Activated naive CD4-positive, alpha-beta T cell treated with anti-CD3 and anti-CD28 coated beads for 36 hours (primary cell): ENCODE data around the gene URB1. TPM values are rescaled to one million over a fixed set of nuclear protein-coding genes. Genes with fewer than 3 reads are reported as not detected.

Source experiments
- CTCF ChIA-PET: fragments of 350-600 bp; sonication (Branson Sonifier 250); formaldehyde crosslinking; loops from one replicate; lab custom pipeline; 2021; ENCODE audit warnings: antibody characterized with exemption; lab: Charles Lee
- DNase-seq: peaks from one replicate; pipeline ENCODE4 v3.0.0-alpha.2; 2020
- H3K27ac Mint-ChIP-seq: one replicate; pipeline ENCODE4 v1.8.0; 2021; ENCODE audit warnings: mild to moderate bottlenecking, mixed read lengths
- H3K27me3 Mint-ChIP-seq: one replicate; pipeline ENCODE4 v1.8.0; 2021; ENCODE audit warnings: low read depth, mixed read lengths
- H3K36me3 Mint-ChIP-seq: one replicate; pipeline ENCODE4 v1.8.0; 2021; ENCODE audit warnings: low read depth, mixed read lengths
- H3K4me1 Mint-ChIP-seq: one replicate; pipeline ENCODE4 v1.8.0; 2021; ENCODE audit warnings: low read depth, mixed read lengths
- H3K4me3 Mint-ChIP-seq: one replicate; pipeline ENCODE4 v1.8.0; 2021; ENCODE audit warnings: mild to moderate bottlenecking, moderate library complexity, mixed read lengths
- H3K9me3 Mint-ChIP-seq: one replicate; pipeline ENCODE4 v1.8.0; 2021; ENCODE audit warnings: mixed read lengths
- intact Hi-C: fragments of 100-400 bp; cut with micrococcal nuclease; formaldehyde crosslinking; loops from one replicate; pipeline ENCODE4 v1.15.1; 2023
- total RNA-seq, 2 experiments: library from RNA; stranded (reverse); gene quantifications; one replicate each; pipeline ENCODE4 v1.2.3, GENCODE V29; 2021

The URB1 gene
- total RNA-seq, 2 experiments from 2014 or later: 20.8 to 21.4 TPM

GRCh38 chr21:32306021-32306780 is 86.6 kb downstream of the URB1 start:
- Mint-ChIP-seq H3K27ac (no peak overlapping the region), H3K27me3 (no peaks in the 10 kb centered on the region), H3K4me1 (peaks cover 4% of the 10 kb centered on the region), H3K36me3 (peaks cover 17% of the 10 kb centered on the region), H3K9me3 (no peaks in the 10 kb centered on the region), H3K4me3 (no peak overlapping the region)
- intact Hi-C loops: no loop called here
- DNase-seq: no peak
- CTCF ChIA-PET: no interaction called here

- Mint-ChIP-seq H3K9me3 (no peaks in the 10 kb centered on the region), H3K4me3 (no peak overlapping the region), H3K4me1 (no peaks in the 10 kb centered on the region), H3K36me3 (peaks cover 20% of the 10 kb centered on the region), H3K27me3 (no peaks in the 10 kb centered on the region), H3K27ac (no peak overlapping the region)
- CTCF ChIA-PET: interaction anchor here (0.8 kb wide), 1 partner anchor 863 kb away, joined by 3 read pairs; no protein-coding TSS in a partner anchor
- no peak for DNase-seq
- intact Hi-C loops: no loop called here
Observed at GRCh38 chr21:32304998-32305397, 87.8 kb downstream of the URB1 start.

GRCh38 chr21:32303385-32303784 is 89.4 kb downstream of the URB1 start:
- H3K27ac Mint-ChIP-seq: no peak overlapping the region

GRCh38 chr21:32302560-32302959 is 90.3 kb downstream of the URB1 start:
- Mint-ChIP-seq H3K9me3 (no peaks in the 10 kb centered on the region), H3K4me3 (no peak overlapping the region), H3K27me3 (no peaks in the 10 kb centered on the region), H3K27ac (no peak overlapping the region), H3K36me3 (peaks cover 19% of the 10 kb centered on the region), H3K4me1 (no peaks in the 10 kb centered on the region)
- CTCF ChIA-PET: no interaction called here
- intact Hi-C loops: no loop called here
- no peak for DNase-seq

More at GRCh38 chr21:32303385-32303784, 89.4 kb downstream of the URB1 start:
- H3K9me3 Mint-ChIP-seq: no peaks in the 10 kb centered on the region
- no peak overlapping the region for H3K4me3 Mint-ChIP-seq
- CTCF ChIA-PET: no interaction called here
- DNase-seq: no peak
- peaks cover 19% of the 10 kb centered on the region for H3K36me3 Mint-ChIP-seq
- H3K4me1 Mint-ChIP-seq: no peaks in the 10 kb centered on the region
- intact Hi-C loops: no loop called here
- no peaks in the 10 kb centered on the region for H3K27me3 Mint-ChIP-seq

- Mint-ChIP-seq H3K9me3 (no peaks in the 10 kb centered on the region), H3K4me1 (no peaks in the 10 kb centered on the region), H3K27ac (no peak overlapping the region), H3K27me3 (no peaks in the 10 kb centered on the region), H3K36me3 (peaks cover 19% of the 10 kb centered on the region), H3K4me3 (no peak overlapping the region)
- no peak for DNase-seq
- intact Hi-C loops: no loop called here
- CTCF ChIA-PET: no interaction called here
Observed at GRCh38 chr21:32301596-32301995, 91.2 kb downstream of the URB1 start.

- Mint-ChIP-seq H3K4me3 (no peak overlapping the region), H3K27ac (no peak overlapping the region), H3K27me3 (no peaks in the 10 kb centered on the region), H3K36me3 (peaks cover 18% of the 10 kb centered on the region), H3K9me3 (no peaks in the 10 kb centered on the region), H3K4me1 (no peaks in the 10 kb centered on the region)
- CTCF ChIA-PET: interaction anchor here (1.0 kb wide), 1 partner anchor 14 kb away, joined by 3 read pairs; no protein-coding TSS in a partner anchor
- DNase-seq: no peak
- intact Hi-C loops: no loop called here
Observed at GRCh38 chr21:32300117-32300681, 92.6 kb downstream of the URB1 start.

GRCh38 chr21:32299695-32300094 is 93.1 kb downstream of the URB1 start:
- intact Hi-C loops: no loop called here
- Mint-ChIP-seq H3K9me3 (no peaks in the 10 kb centered on the region), H3K4me3 (no peak overlapping the region), H3K4me1 (no peaks in the 10 kb centered on the region), H3K27ac (no peak overlapping the region), H3K27me3 (no peaks in the 10 kb centered on the region), H3K36me3 (peaks cover 18% of the 10 kb centered on the region)
- CTCF ChIA-PET: interaction anchor here (1.0 kb wide), 1 partner anchor 14 kb away, joined by 3 read pairs; no protein-coding TSS in a partner anchor
- no peak for DNase-seq

GRCh38 chr21:32298658-32299081 is 94.1 kb downstream of the URB1 start, which contains the start of gene MRAP:
Gene MRAP (plus strand): TSS chr21:32298855. CDS start chr21:32298972, 117 bp downstream.
- CTCF ChIA-PET: no interaction called here
- no peak within 1 kb of the TSS for H3K27ac Mint-ChIP-seq
- H3K27me3 Mint-ChIP-seq: no peaks in the 10 kb centered on the region
- peaks cover 16% of the 10 kb centered on the region for H3K36me3 Mint-ChIP-seq
- DNase-seq: no peak
- H3K4me1 Mint-ChIP-seq: no peaks in the 10 kb centered on the region
- H3K4me3 Mint-ChIP-seq: no peak within 1 kb of the TSS
- no peaks in the 10 kb centered on the region for H3K9me3 Mint-ChIP-seq
- intact Hi-C loops: no loop called here

- CTCF ChIA-PET: no interaction called here
- intact Hi-C loops: no loop called here
- no peak for DNase-seq
- no peaks in the 10 kb centered on the region for H3K4me1 Mint-ChIP-seq
- H3K4me3 Mint-ChIP-seq: no peak overlapping the region
- peaks cover 14% of the 10 kb centered on the region for H3K36me3 Mint-ChIP-seq
- no peaks in the 10 kb centered on the region for H3K9me3 Mint-ChIP-seq
- H3K27me3 Mint-ChIP-seq: no peaks in the 10 kb centered on the region
- H3K27ac Mint-ChIP-seq: no peak overlapping the region
Observed at GRCh38 chr21:32298148-32298559, 94.7 kb downstream of the URB1 start.

- DNase-seq: no peak
- intact Hi-C loops: no loop called here
- H3K4me3 Mint-ChIP-seq: no peak overlapping the region
- no peaks in the 10 kb centered on the region for H3K9me3 Mint-ChIP-seq
- CTCF ChIA-PET: no interaction called here
- peaks cover 13% of the 10 kb centered on the region for H3K36me3 Mint-ChIP-seq
- no peaks in the 10 kb centered on the region for H3K27me3 Mint-ChIP-seq
- no peaks in the 10 kb centered on the region for H3K4me1 Mint-ChIP-seq
- no peak overlapping the region for H3K27ac Mint-ChIP-seq
Observed at GRCh38 chr21:32297449-32297848, 95.4 kb downstream of the URB1 start.

GRCh38 chr21:32285476-32285875 is 107.3 kb downstream of the URB1 start:
- no peak for DNase-seq
- Mint-ChIP-seq H3K27ac (no peak overlapping the region), H3K4me1 (no peaks in the 10 kb centered on the region), H3K27me3 (no peaks in the 10 kb centered on the region), H3K36me3 (peaks cover 12% of the 10 kb centered on the region), H3K4me3 (no peak overlapping the region), H3K9me3 (no peaks in the 10 kb centered on the region)
- CTCF ChIA-PET: no interaction called here
- intact Hi-C loops: no loop called here

GRCh38 chr21:32282992-32283391 is 109.8 kb downstream of the URB1 start:
- DNase-seq: no peak
- Mint-ChIP-seq H3K36me3 (peaks cover 14% of the 10 kb centered on the region), H3K4me1 (peaks cover 6% of the 10 kb centered on the region), H3K9me3 (no peaks in the 10 kb centered on the region), H3K4me3 (no peak overlapping the region), H3K27me3 (no peaks in the 10 kb centered on the region), H3K27ac (no peak overlapping the region)
- intact Hi-C loops: no loop called here
- CTCF ChIA-PET: no interaction called here

- CTCF ChIA-PET: no interaction called here
- H3K4me3 Mint-ChIP-seq: no peak overlapping the region
Observed at GRCh38 chr21:32281531-32281930, 111.3 kb downstream of the URB1 start.

More at GRCh38 chr21:32281531-32281930, 111.3 kb downstream of the URB1 start:
- Mint-ChIP-seq H3K27ac (no peak overlapping the region), H3K4me1 (peaks cover 12% of the 10 kb centered on the region), H3K36me3 (peaks cover 15% of the 10 kb centered on the region), H3K27me3 (no peaks in the 10 kb centered on the region), H3K9me3 (no peaks in the 10 kb centered on the region)
- intact Hi-C loops: no loop called here
- no peak for DNase-seq
